ENCODE data around the gene EFCAB7.

Gene EFCAB7

GRCh38 chr1:63612971-63613370, 89.6 kb downstream of the EFCAB7 start:
- Histone ChIP-seq H2AFZ (ENCODE audit: low read depth, low read length) (no peak overlapping the region), H3K4me3 (ENCODE audit: low read depth in 1 of 2, low read length in 2 of 2) (no peak overlapping the region), H3K4me2 (ENCODE audit: insufficient read depth, low read length) (no peak overlapping the region), H3K27ac (ENCODE audit: low read length) (no peak overlapping the region), H3K79me2 (ENCODE audit: insufficient read depth, low read length) (no peaks in the 10 kb centered on the region), H4K20me1 (ENCODE audit: insufficient read depth, low read length) (peaks cover 18% of the 10 kb centered on the region), H3K4me1 (ENCODE audit: insufficient read depth, low read length) (no peaks in the 10 kb centered on the region), H3K27me3 (ENCODE audit: insufficient read depth, low read length, poor library complexity) (no peaks in the 10 kb centered on the region), H3K9me3 (ENCODE audit: insufficient read depth, low read length, severe bottlenecking) (no peaks in the 10 kb centered on the region), H3K36me3 (ENCODE audit: insufficient read depth, low read length) (no peaks in the 10 kb centered on the region), H3K9ac (ENCODE audit: low read depth, low read length) (no peak overlapping the region)
- ATAC-seq (ENCODE audit: insufficient read depth, low read depth) (no peak), DNase-seq (no peak)
- no peak for TF ChIP-seq CTCF (IDR thresholded peaks at IDR 0.05; ENCODE audit: borderline replicate concordance, extremely low read depth, low read length, poor library complexity, severe bottlenecking)
- no peak for TF ChIP-seq EZH2 (IDR thresholded peaks at IDR 0.05; ENCODE audit: borderline replicate concordance, low read depth, low read length, severe bottlenecking)

DNA sequence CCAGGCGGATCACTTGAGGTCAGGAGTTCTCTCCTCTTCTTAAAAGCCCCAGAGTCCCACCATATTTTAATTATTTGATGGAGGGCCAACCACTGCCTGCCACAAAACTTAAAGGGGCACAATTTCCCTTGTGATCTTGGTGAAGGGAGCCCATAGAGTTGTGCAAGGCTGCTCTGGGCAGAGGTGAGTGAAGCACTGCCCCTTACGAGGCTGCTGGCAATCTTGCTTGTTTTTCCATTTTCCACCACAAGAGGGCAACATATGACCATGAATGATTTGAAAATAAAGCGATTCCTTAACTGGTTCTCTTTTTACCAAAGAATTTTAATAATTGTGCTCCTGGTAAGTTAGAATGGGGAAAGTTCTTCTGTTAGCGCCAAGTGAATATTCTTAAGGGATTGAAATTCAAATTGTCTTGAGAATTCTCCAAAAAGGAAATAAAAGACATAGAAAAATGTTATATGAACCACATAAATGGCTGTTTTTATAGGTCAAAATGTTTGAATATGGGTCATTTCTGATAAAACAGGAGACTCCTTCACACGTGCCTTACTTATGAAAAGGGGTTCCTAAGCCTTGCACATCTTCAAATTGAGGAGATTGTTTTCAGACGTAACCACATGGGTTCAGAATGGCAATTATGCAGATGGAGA, 92.6 kb downstream of the EFCAB7 start:
- Histone ChIP-seq H3K79me2 (ENCODE audit: insufficient read depth, low read length) (no peaks in the 10 kb centered on the region), H3K9me3 (ENCODE audit: insufficient read depth, low read length, severe bottlenecking) (no peaks in the 10 kb centered on the region), H3K27ac (ENCODE audit: low read length) (no peak overlapping the region), H3K9ac (ENCODE audit: low read depth, low read length) (no peak overlapping the region), H3K4me2 (ENCODE audit: insufficient read depth, low read length) (no peak overlapping the region), H2AFZ (ENCODE audit: low read depth, low read length) (no peak overlapping the region), H3K4me3 (ENCODE audit: low read depth in 1 of 2, low read length in 2 of 2) (no peak overlapping the region), H3K36me3 (ENCODE audit: insufficient read depth, low read length) (no peaks in the 10 kb centered on the region), H4K20me1 (ENCODE audit: insufficient read depth, low read length) (peaks cover 15% of the 10 kb centered on the region), H3K4me1 (ENCODE audit: insufficient read depth, low read length) (no peaks in the 10 kb centered on the region), H3K27me3 (ENCODE audit: insufficient read depth, low read length, poor library complexity) (no peaks in the 10 kb centered on the region)
- peak; percentile 80 for ATAC-seq (ENCODE audit: insufficient read depth, low read depth)
- DNase-seq, result peak; percentile 55
- TF ChIP-seq EZH2 (IDR thresholded peaks at IDR 0.05; ENCODE audit: borderline replicate concordance, low read depth, low read length, severe bottlenecking), result no peak
- peak; percentile 83 for TF ChIP-seq CTCF (IDR thresholded peaks at IDR 0.05; ENCODE audit: borderline replicate concordance, extremely low read depth, low read length, poor library complexity, severe bottlenecking)

- no peak for ATAC-seq (ENCODE audit: insufficient read depth, low read depth)
- no peaks in the 10 kb centered on the region for H3K79me2 ChIP-seq (ENCODE audit: insufficient read depth, low read length)
- H3K4me1 ChIP-seq (ENCODE audit: insufficient read depth, low read length), result no peaks in the 10 kb centered on the region
- TF ChIP-seq CTCF (IDR thresholded peaks at IDR 0.05; ENCODE audit: borderline replicate concordance, extremely low read depth, low read length, poor library complexity, severe bottlenecking) (no peak), EZH2 (IDR thresholded peaks at IDR 0.05; ENCODE audit: borderline replicate concordance, low read depth, low read length, severe bottlenecking) (no peak)
- H2AFZ ChIP-seq (ENCODE audit: low read depth, low read length), result no peak overlapping the region
- no peak for DNase-seq
- H3K27me3 ChIP-seq (ENCODE audit: insufficient read depth, low read length, poor library complexity), result no peaks in the 10 kb centered on the region
- peaks cover 11% of the 10 kb centered on the region for H4K20me1 ChIP-seq (ENCODE audit: insufficient read depth, low read length)
- no peak overlapping the region for H3K4me2 ChIP-seq (ENCODE audit: insufficient read depth, low read length)
- H3K27ac ChIP-seq (ENCODE audit: low read length), result no peak overlapping the region
- H3K9ac ChIP-seq (ENCODE audit: low read depth, low read length), result no peak overlapping the region
- H3K9me3 ChIP-seq (ENCODE audit: insufficient read depth, low read length, severe bottlenecking), result no peaks in the 10 kb centered on the region
- no peaks in the 10 kb centered on the region for H3K36me3 ChIP-seq (ENCODE audit: insufficient read depth, low read length)
- H3K4me3 ChIP-seq (ENCODE audit: low read depth in 1 of 2, low read length in 2 of 2), result no peak overlapping the region
Observed at GRCh38 chr1:63617450-63617849, 94.1 kb downstream of the EFCAB7 start.

Data from DND-41 (cell line).